OCI-LY7 (cell line): ENCODE measurements around the gene CCNK. TPM values are rescaled to one million over a fixed set of nuclear protein-coding genes. Genes with fewer than 3 reads are reported as not detected.

ENCODE experiments used
- BruUV-seq: library from RNA; stranded (reverse); fragments of 400-500 nt; replicated peaks from 2 replicates; lab custom pipeline; 2021; lab: Mats Ljungman, UMichigan
- CTCF ChIA-PET: fragments of 300-600 bp; sonication (Branson Sonifier 250); formaldehyde crosslinking; loops from one replicate; lab custom pipeline; 2022; ENCODE audit warnings: antibody characterized with exemption; ENCODE audit not compliant: unreplicated experiment; lab: Charles Lee
- POLR2A ChIA-PET: fragments of 300-600 bp; sonication (Branson Sonifier 250); formaldehyde crosslinking; loops from one replicate; lab custom pipeline; 2022; ENCODE audit warnings: antibody characterized with exemption; lab: Charles Lee
- DNase-seq: peaks from one replicate; pipeline ENCODE4 v3.0.0-alpha.2; 2015; ENCODE audit warnings: low spot score
- H2AFZ ChIP-seq: fragments of 200-600 bp; sonication (generic), shearing (Covaris generic); 2 replicates; pipeline ENCODE4 v1.6.1; 2014; ENCODE audit warnings: mild to moderate bottlenecking, antibody characterized with exemption, low read length, moderate library complexity
- H3K27ac ChIP-seq: fragments of 200-600 bp; sonication (generic); 2 replicates; pipeline ENCODE4 v1.5.1; 2014; ENCODE audit warnings: mixed run types, low read depth, mild to moderate bottlenecking, moderate library complexity, low read length, inconsistent platforms; ENCODE audit not compliant: poor library complexity, severe bottlenecking
- H3K36me3 ChIP-seq: fragments of 200-600 bp; sonication (generic); 2 replicates; pipeline ENCODE4 v1.6.1; 2014; ENCODE audit warnings: mild to moderate bottlenecking, antibody characterized with exemption, low read length, moderate library complexity, mixed read lengths; ENCODE audit not compliant: insufficient read depth
- H3K4me1 ChIP-seq: fragments of 200-600 bp; sonication (generic); 2 replicates; pipeline ENCODE4 v1.5.1; 2014; ENCODE audit warnings: mild to moderate bottlenecking, low read length; ENCODE audit not compliant: insufficient read depth, poor library complexity, severe bottlenecking
- H3K4me2 ChIP-seq: fragments of 200-600 bp; sonication (generic); 2 replicates; pipeline ENCODE4 v1.6.1; 2014; ENCODE audit warnings: mild to moderate bottlenecking, low read length
- H3K4me3 ChIP-seq: fragments of 200-600 bp; sonication (generic); 2 replicates; pipeline ENCODE4 v1.5.1; 2014; ENCODE audit warnings: mild to moderate bottlenecking, low read depth, low read length; ENCODE audit not compliant: poor library complexity, severe bottlenecking
- H3K79me2 ChIP-seq: fragments of 200-600 bp; sonication (generic); 2 replicates; pipeline ENCODE4 v1.6.1; 2016; ENCODE audit warnings: low read depth, mild to moderate bottlenecking, low read length, moderate library complexity, mixed read lengths; ENCODE audit not compliant: insufficient read depth
- H3K9me2 ChIP-seq: fragments of 200-600 bp; sonication (generic); 2 replicates; pipeline ENCODE4 v1.6.1; 2016; ENCODE audit warnings: mild to moderate bottlenecking, low read length, mixed read lengths; ENCODE audit not compliant: insufficient read depth
- H3K9me3 ChIP-seq: fragments of 200-600 bp; sonication (generic); 2 replicates; pipeline ENCODE4 v1.6.1; 2014; ENCODE audit warnings: mild to moderate bottlenecking, mixed run types, low read length, mixed read lengths
- H4K20me1 ChIP-seq: fragments of 200-600 bp; sonication (generic); 2 replicates; pipeline ENCODE4 v1.6.1; 2014; ENCODE audit warnings: mild to moderate bottlenecking, antibody characterized with exemption, low read length, moderate library complexity, mixed read lengths; ENCODE audit not compliant: insufficient read depth
- CTCF ChIP-seq: fragments of 200-600 bp; sonication (generic); conservative IDR thresholded peaks from 2 replicates; pipeline ENCODE4 v1.5.1; 2014; ENCODE audit warnings: mild to moderate bottlenecking, antibody characterized with exemption, low read length, moderate library complexity, mixed read lengths
- EZH2phosphoT487 ChIP-seq: fragments of 200-600 bp; sonication (generic); IDR thresholded peaks from 2 replicates; pipeline ENCODE4 v1.6.1; 2018; ENCODE audit warnings: low read depth, borderline replicate concordance, mild to moderate bottlenecking, mixed run types, antibody characterized with exemption, low read length, moderate library complexity, mixed read lengths
- intact Hi-C: fragments of 100-400 bp; cut with micrococcal nuclease; formaldehyde crosslinking; loops from one replicate; pipeline ENCODE4 v1.10.0; 2022; ENCODE audit not compliant: unreplicated experiment
- total RNA-seq, 2 experiments: library from RNA; depleted of rRNA in 1 of 2; stranded (reverse); fragments of >200 nt in 1 of 2; shearing (Covaris generic) in 1 of 2; gene quantifications; 2 replicates each; pipeline ENCODE4 v1.2.3, GENCODE V29; 2014 to 2022

Gene CCNK
- total RNA-seq, 2 experiments from 2014 or later = 25.1 to 69.0 TPM

GRCh38 chr14:99554757-99555531 is 73.7 kb downstream of the CCNK start:
- no peaks in the 10 kb centered on the region for H3K9me2 ChIP-seq
- no peak overlapping the region for H3K27ac ChIP-seq
- no peak overlapping the region for H3K4me3 ChIP-seq
- intact Hi-C loops = no loop called here
- no peaks in the 10 kb centered on the region for H3K79me2 ChIP-seq
- no peak for TF ChIP-seq CTCF
- H3K36me3 ChIP-seq = no peaks in the 10 kb centered on the region
- H3K4me2 ChIP-seq = no peak overlapping the region
- CTCF ChIA-PET = no interaction called here
- no peaks in the 10 kb centered on the region for H4K20me1 ChIP-seq
- no peaks in the 10 kb centered on the region for H3K4me1 ChIP-seq
- BruUV-seq = no TSS peak
- no peak for DNase-seq
- no peak overlapping the region for H2AFZ ChIP-seq
- POLR2A ChIA-PET = interaction anchor here (0.8 kb wide), 1 partner anchor 50 kb away, joined by 4 read pairs; no protein-coding TSS in a partner anchor
- H3K9me3 ChIP-seq = no peaks in the 10 kb centered on the region

GRCh38 chr14:99556134-99556791 is 75.1 kb downstream of the CCNK start:
- H3K4me2 ChIP-seq = no peak overlapping the region
- no peak overlapping the region for H2AFZ ChIP-seq
- no peaks in the 10 kb centered on the region for H3K9me2 ChIP-seq
- no peak for DNase-seq
- H3K4me1 ChIP-seq = no peaks in the 10 kb centered on the region
- H3K27ac ChIP-seq = no peak overlapping the region
- no peaks in the 10 kb centered on the region for H3K36me3 ChIP-seq
- BruUV-seq = no TSS peak
- ChIA-PET POLR2A (no interaction called here), CTCF (no interaction called here)
- H3K9me3 ChIP-seq = no peaks in the 10 kb centered on the region
- H3K79me2 ChIP-seq = no peaks in the 10 kb centered on the region
- no peaks in the 10 kb centered on the region for H4K20me1 ChIP-seq
- no peak overlapping the region for H3K4me3 ChIP-seq
- intact Hi-C loops = no loop called here
- TF ChIP-seq EZH2phosphoT487 = no peak
- no peak for TF ChIP-seq CTCF
